A549 (cell line): ENCODE measurements around the gene ARHGEF3. TPM values are rescaled to one million over a fixed set of nuclear protein-coding genes. Genes with fewer than 3 reads are reported as not detected.

Source experiments
- ATAC-seq, 2 experiments: fragments of 200-7000 bp in 1 of 2; fragments of >200 bp in 1 of 2; cut with Nextera tagmentation in 1 of 2; cut with Tn5 transposase in 1 of 2; 3 replicates each; pipeline versions ENCODE4 v1.8.0 to v1.9.1; 2018 to 2020; ENCODE audit warnings: mild to moderate bottlenecking in 1 of 2, moderate library complexity in 1 of 2
- CTCF ChIA-PET: fragments of 300-600 bp; sonication (Branson Sonifier 250); formaldehyde crosslinking; extraction: SDS; loops from one replicate; lab custom pipeline; 2021; ENCODE audit warnings: antibody characterized with exemption, inconsistent platforms; lab: Yijun Ruan, JAX
- POLR2A ChIA-PET: fragments of 350-600 bp; formaldehyde crosslinking; extraction: SDS; loops from one replicate; lab custom pipeline; 2021; ENCODE audit warnings: antibody characterized with exemption, inconsistent platforms; lab: Yijun Ruan, JAX
- DNase-seq, 2 experiments: peaks; one replicate each; pipeline versions ENCODE4 v3.0.0 to v3.0.0-alpha.2; 2011 to 2016; ENCODE audit warnings: low read depth in 1 of 2, low spot score in 1 of 2
- FAIRE-seq: peaks from 2 replicates; lab custom pipeline; 2011; peaks lifted over from hg19 to GRCh38; lab: Jason Lieb, UNC
- H3K27ac ChIP-seq, 2 experiments: fragments of >200 bp; sonication (Bioruptor Twin); formaldehyde crosslinking; 3 replicates each; pipeline ENCODE4 v1.5.1; 2016 to 2017
- H3K4me1 ChIP-seq: fragments of >200 bp; sonication (Bioruptor Twin); formaldehyde crosslinking; 3 replicates; pipeline ENCODE4 v1.6.1; 2016
- H3K4me2 ChIP-seq: fragments of >200 bp; sonication (Bioruptor Twin); formaldehyde crosslinking; 3 replicates; pipeline ENCODE4 v1.6.1; 2016
- H3K4me3 ChIP-seq: fragments of >200 bp; sonication (Bioruptor Twin); formaldehyde crosslinking; 3 replicates; pipeline ENCODE4 v1.5.1; 2016
- H3K9me3 ChIP-seq: fragments of >200 bp; sonication (Bioruptor Twin); formaldehyde crosslinking; 3 replicates; pipeline ENCODE4 v1.6.1; 2016
- CBX2 ChIP-seq: fragments of 200-600 bp; sonication (generic); IDR thresholded peaks from 2 replicates; pipeline ENCODE4 v1.6.1; 2016; ENCODE audit warnings: low read depth, mild to moderate bottlenecking, borderline replicate concordance
- CTCF ChIP-seq: fragments of >200 bp; sonication (Bioruptor Twin); formaldehyde crosslinking; IDR thresholded peaks from 3 replicates; pipeline ENCODE4 v1.5.1; 2016
- E2F6 ChIP-seq: IDR thresholded peaks from 2 replicates; pipeline ENCODE4 v1.6.1; 2012; ENCODE audit warnings: low read depth, borderline replicate concordance
- EP300 ChIP-seq, 2 experiments: fragments of >200 bp; sonication (Bioruptor Twin); formaldehyde crosslinking; IDR thresholded peaks; 2 replicates in 1 of 2; 3 replicates in 1 of 2; pipeline ENCODE4 v1.6.1; 2016 to 2017
- ESRRA ChIP-seq: fragments of 150-350 bp; IDR thresholded peaks from 2 replicates; pipeline ENCODE4 v1.6.1; 2014; ENCODE audit warnings: mild to moderate bottlenecking, low read length, borderline replicate concordance
- FOSL2 ChIP-seq, 2 experiments: fragments of 450-650 bp in 1 of 2; fragments of >200 bp in 1 of 2; sonication (Bioruptor Twin) in 1 of 2; formaldehyde crosslinking; IDR thresholded peaks; 2 replicates each; pipeline versions ENCODE4 v1.5.0 to v1.6.1; 2016 to 2020; ENCODE audit warnings: mild to moderate bottlenecking in 1 of 2, moderate library complexity in 1 of 2
- GATA3 ChIP-seq: IDR thresholded peaks from 2 replicates; pipeline ENCODE4 v1.6.1; 2012; ENCODE audit warnings: borderline replicate concordance
- HDAC2 ChIP-seq: fragments of 200-600 bp; sonication (generic); IDR thresholded peaks from 2 replicates; pipeline ENCODE4 v1.6.1; 2016
- HES2 ChIP-seq: fragments of >200 bp; sonication (Bioruptor Twin); formaldehyde crosslinking; IDR thresholded peaks from 2 replicates; pipeline ENCODE4 v1.6.1; 2016
- HMGXB4 ChIP-seq: fragments of 250-450 bp; sonication (Bioruptor Pico); IDR thresholded peaks from 2 replicates; pipeline ENCODE4 v1.5.0; 2021; ENCODE audit warnings: mild to moderate bottlenecking, moderate library complexity, borderline replicate concordance
- JUNB ChIP-seq: fragments of >200 bp; sonication (Bioruptor Twin); formaldehyde crosslinking; IDR thresholded peaks from 2 replicates; pipeline ENCODE4 v1.6.1; 2016
- KDM1A ChIP-seq: fragments of 200-600 bp; sonication (generic); IDR thresholded peaks from 2 replicates; pipeline ENCODE4 v1.6.1; 2016; ENCODE audit warnings: low read depth, mild to moderate bottlenecking
- KDM5A ChIP-seq: fragments of 200-600 bp; sonication (generic); IDR thresholded peaks from 2 replicates; pipeline ENCODE4 v1.6.1; 2016; ENCODE audit warnings: antibody characterized with exemption, mild to moderate bottlenecking
- MAFK ChIP-seq: fragments of 450-650 bp; IDR thresholded peaks from 2 replicates; pipeline ENCODE4 v1.6.1; 2014; ENCODE audit not compliant: partially characterized antibody
- MAX ChIP-seq: IDR thresholded peaks from 2 replicates; pipeline ENCODE4 v1.6.1; 2012
- MYC ChIP-seq: IDR thresholded peaks from 2 replicates; pipeline ENCODE4 v1.6.1; 2012; ENCODE audit warnings: mild to moderate bottlenecking, inconsistent platforms, low read length, improper control_type of control experiment, borderline replicate concordance
- NFE2L2 ChIP-seq: fragments of 150-350 bp; conservative IDR thresholded peaks from 2 replicates; pipeline ENCODE4 v1.6.1; 2014; ENCODE audit warnings: low read length
- NR3C1 ChIP-seq: fragments of >200 bp; sonication (Bioruptor Twin); formaldehyde crosslinking; IDR thresholded peaks from 3 replicates; pipeline ENCODE4 v1.6.1; 2017
- POLR2A ChIP-seq: IDR thresholded peaks from 2 replicates; pipeline ENCODE4 v1.6.1; 2012; ENCODE audit warnings: mild to moderate bottlenecking, low read length
- POLR2AphosphoS2 ChIP-seq: conservative IDR thresholded peaks from 2 replicates; pipeline ENCODE4 v1.6.1; 2012; ENCODE audit warnings: low read length, improper control_type of control experiment, inconsistent platforms
- RAD21 ChIP-seq, 2 experiments: fragments of >200 bp in 1 of 2; sonication (Bioruptor Twin) in 1 of 2; formaldehyde crosslinking in 1 of 2; IDR thresholded peaks in 1 of 2; conservative IDR thresholded peaks in 1 of 2; 2 replicates in 1 of 2; 3 replicates in 1 of 2; pipeline ENCODE4 v1.6.1; 2012 to 2018; ENCODE audit warnings: inconsistent platforms in 1 of 2
- REST ChIP-seq: fragments of 200-600 bp; sonication (generic); IDR thresholded peaks from 2 replicates; pipeline ENCODE4 v1.6.1; 2016; ENCODE audit warnings: antibody characterized with exemption, mild to moderate bottlenecking, moderate library complexity
- TP53 ChIP-seq: fragments of 250-450 bp; sonication (Bioruptor Pico); IDR thresholded peaks from 2 replicates; pipeline ENCODE4 v1.5.0; 2021; ENCODE audit warnings: mild to moderate bottlenecking, moderate library complexity
- USF2 ChIP-seq: fragments of 450-650 bp; IDR thresholded peaks from 2 replicates; pipeline ENCODE4 v1.6.1; 2014; ENCODE audit warnings: antibody characterized with exemption
- ZC3H11A ChIP-seq: fragments of 450-650 bp; IDR thresholded peaks from 2 replicates; pipeline ENCODE4 v1.6.1; 2014; ENCODE audit warnings: antibody characterized with exemption, mild to moderate bottlenecking
- ZFP36 ChIP-seq: fragments of 450-650 bp; IDR thresholded peaks from 2 replicates; pipeline ENCODE4 v1.6.1; 2014; ENCODE audit warnings: borderline replicate concordance; ENCODE audit not compliant: partially characterized antibody
- ZNF302 ChIP-seq: fragments of 250-450 bp; sonication (Bioruptor Pico); IDR thresholded peaks from 2 replicates; pipeline ENCODE4 v1.9.0; 2021; ENCODE audit warnings: inconsistent platforms, mild to moderate bottlenecking, moderate library complexity
- WGBS: methylation state at CpG from one replicate; pipeline ENCODE4 v1.1.6; 2017; ENCODE audit errors: missing lambda C conversion rate; 5-methylcytosine and 5-hydroxymethylcytosine counted together
- polyA plus RNA-seq, 4 experiments: library from polyadenylated mRNA; depleted of rRNA in 3 of 4; stranded (reverse); fragments of >200 nt; fragmentation: RNase III in 1 of 4; extraction: RNeasy Plus Mini Kit Qiagen cat#74134 plus additional on column Dnase treatment in 1 of 4; gene quantifications; 2 replicates in 3 of 4; 3 replicates in 1 of 4; pipeline ENCODE4 v1.2.3, GENCODE V29; 2011 to 2017

ARHGEF3 gene
- polyA plus RNA-seq, 2 of the 4 experiments (the other 2 are of a cell fraction): 7.3 to 10.6 TPM

GRCh38 chr3:56787258-56787775 lies 14.4 kb downstream of the ARHGEF3 start:
- DNase-seq (no peak), ATAC-seq (no peak), FAIRE-seq (no peak)
- no peak for TF ChIP-seq KDM5A
- TF ChIP-seq ZC3H11A: no peak
- TF ChIP-seq REST: no peak
- TF ChIP-seq JUNB: no peak
- no peak for TF ChIP-seq CBX2
- no peak for TF ChIP-seq HDAC2
- no peak for TF ChIP-seq NFE2L2
- TF ChIP-seq ZFP36: no peak
- no peak for TF ChIP-seq FOSL2 (IDR thresholded peaks at IDR 0.05)
- TF ChIP-seq FOSL2 (CRISPR knock-in tag; IDR thresholded peaks at IDR 0.05): no peak
- TF ChIP-seq TP53: no peak
- TF ChIP-seq MAX: no peak
- ChIA-PET POLR2A (no interaction called here), CTCF (interaction anchor here (3.7 to 4.0 kb wide), 2 partner anchors 13 to 14 kb away, joined by 26 to 35 read pairs; partner anchors contain the start of gene ARHGEF3)
- Histone ChIP-seq H3K4me1 (peaks cover 30% of the 10 kb centered on the region), H3K4me2 (no peak overlapping the region), H3K27ac (no peak overlapping the region), H3K4me3 (no peak overlapping the region), H3K9me3 (no peaks in the 10 kb centered on the region)
- 91% methylated on average over 9 of the region's 9 CpGs for WGBS

GRCh38 chr3:56785499-56785898 lies 16.2 kb downstream of the ARHGEF3 start:
- H3K9me3 ChIP-seq: no peaks in the 10 kb centered on the region
- H3K4me1 ChIP-seq: peaks cover 31% of the 10 kb centered on the region
- no peak overlapping the region for H3K4me3 ChIP-seq
- POLR2A ChIA-PET: no interaction called here
- ATAC-seq (no peak), DNase-seq (no peak), FAIRE-seq (no peak)
- WGBS: 87% methylated on average over 4 of the region's 4 CpGs
- no peak for TF ChIP-seq RAD21 (conservative IDR thresholded peaks at IDR 0.05 in 1 of 2, IDR thresholded peaks at IDR 0.05 in 1 of 2)
- no peak for TF ChIP-seq CTCF
- no peak for TF ChIP-seq GATA3
- TF ChIP-seq POLR2A: no peak
- TF ChIP-seq KDM1A: no peak
- no peak for TF ChIP-seq NR3C1
- no peak for TF ChIP-seq HMGXB4 (CRISPR knock-in tag)
- TF ChIP-seq HES2: no peak
- no peak for TF ChIP-seq ZC3H11A
- TF ChIP-seq ZNF302 (CRISPR knock-in tag): no peak
- TF ChIP-seq USF2: no peak
- no peak for TF ChIP-seq POLR2AphosphoS2
- TF ChIP-seq MAFK: no peak
- no peak for TF ChIP-seq ESRRA
- TF ChIP-seq E2F6: no peak
- TF ChIP-seq EP300 (IDR thresholded peaks at IDR 0.05): no peak
- TF ChIP-seq KDM5A: no peak
- TF ChIP-seq MYC: no peak
- TF ChIP-seq TP53: no peak
- H3K27ac ChIP-seq: peak overlapping the region in 1 of 2 experiments; percentile 76; a peak in 2 of 6 replicates
- CTCF ChIA-PET: interaction anchor here (0.6 to 3.7 kb wide), 4 partner anchors 15 to 157 kb away, joined by 3 to 35 read pairs (median 6); partner anchors contain the start of gene ARHGEF3
- H3K4me2 ChIP-seq: no peak overlapping the region
